ENCODE results near the gene ME3.

Gene ME3

GRCh38 chr11:86416494-86416893, 255.9 kb downstream of the ME3 start:
- no peak for DNase-seq (ENCODE audit: low read depth)
- TF ChIP-seq CTCF (IDR thresholded peaks at IDR 0.05; ENCODE audit: low read depth, low read length, missing control alignments), result no peak
- H3K4me3 ChIP-seq (ENCODE audit: low read depth, low read length), result no peak overlapping the region

DNA sequence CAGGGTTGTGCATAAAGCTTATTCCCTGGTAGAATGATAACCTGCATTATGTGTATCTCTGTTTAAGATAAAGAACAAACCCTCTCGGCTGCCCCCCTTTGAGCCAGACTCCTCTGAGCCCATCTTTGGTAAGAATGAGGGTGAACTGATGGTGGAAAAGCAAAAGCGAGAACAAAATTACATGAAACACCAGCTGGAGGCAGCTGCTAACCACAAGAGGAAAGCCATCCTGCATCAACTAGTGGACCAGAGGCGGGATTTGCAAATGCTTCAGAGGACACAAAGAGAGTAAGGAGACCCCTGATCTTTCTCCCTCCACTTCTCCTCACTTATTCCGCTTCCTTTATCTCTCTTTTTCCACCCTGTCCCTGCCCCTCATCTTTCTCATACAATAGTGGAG, 257.4 kb downstream of the ME3 start:
- no peak for DNase-seq (ENCODE audit: low read depth)

GRCh38 chr11:86414032-86414431, 258.4 kb downstream of the ME3 start:
- no peak for TF ChIP-seq CTCF (IDR thresholded peaks at IDR 0.05; ENCODE audit: low read depth, low read length, missing control alignments)
- no peak for DNase-seq (ENCODE audit: low read depth)
- H3K4me3 ChIP-seq (ENCODE audit: low read depth, low read length), result no peak overlapping the region

More for the DNA sequence above, 257.4 kb downstream of the ME3 start:
- no peak for TF ChIP-seq CTCF (IDR thresholded peaks at IDR 0.05; ENCODE audit: low read depth, low read length, missing control alignments)
- H3K4me3 ChIP-seq (ENCODE audit: low read depth, low read length), result no peak overlapping the region

GRCh38 chr11:86408845-86409244, 263.6 kb downstream of the ME3 start:
- TF ChIP-seq CTCF (IDR thresholded peaks at IDR 0.05; ENCODE audit: low read depth, low read length, missing control alignments), result no peak
- H3K4me3 ChIP-seq (ENCODE audit: low read depth, low read length), result no peak overlapping the region
- no peak for DNase-seq (ENCODE audit: low read depth)

GRCh38 chr11:86403458-86403857, 269.0 kb downstream of the ME3 start:
- DNase-seq (ENCODE audit: low read depth), result no peak

DNA sequence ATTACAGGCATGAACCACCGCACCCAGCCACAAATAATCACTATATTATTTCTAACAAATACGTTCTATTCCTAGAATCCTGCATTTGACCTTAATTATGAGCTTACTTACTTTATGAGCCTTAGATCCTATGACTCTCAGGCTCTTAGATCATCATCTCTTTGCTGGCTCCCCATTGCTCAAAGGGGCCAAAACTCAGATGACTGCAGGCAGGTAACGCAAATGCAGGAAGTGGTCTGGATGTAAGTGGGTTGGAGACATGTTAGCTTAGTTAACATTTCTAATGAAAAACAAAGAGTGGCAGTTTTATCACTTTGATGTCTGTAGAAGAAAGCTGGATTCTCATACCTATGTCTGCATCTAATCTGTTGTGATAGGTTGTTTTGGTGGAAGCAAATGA, 274.3 kb downstream of the ME3 start:
- DNase-seq (ENCODE audit: low read depth), result no peak
- TF ChIP-seq CTCF (IDR thresholded peaks at IDR 0.05; ENCODE audit: low read depth, low read length, missing control alignments), result no peak
- H3K4me3 ChIP-seq (ENCODE audit: low read depth, low read length), result no peak overlapping the region

More at GRCh38 chr11:86403458-86403857, 269.0 kb downstream of the ME3 start:
- no peak for TF ChIP-seq CTCF (IDR thresholded peaks at IDR 0.05; ENCODE audit: low read depth, low read length, missing control alignments)
- no peak overlapping the region for H3K4me3 ChIP-seq (ENCODE audit: low read depth, low read length)

GRCh38 chr11:86397351-86397750, 275.1 kb downstream of the ME3 start:
- TF ChIP-seq CTCF (IDR thresholded peaks at IDR 0.05; ENCODE audit: low read depth, low read length, missing control alignments), result no peak
- DNase-seq (ENCODE audit: low read depth), result no peak
- no peak overlapping the region for H3K4me3 ChIP-seq (ENCODE audit: low read depth, low read length)
